Lower leg skin (tissue), 3 donors: ENCODE results near the gene GRHL1.

Experiments
- CTCF ChIP-seq, 3 donors: fragments of 450-650 bp; IDR thresholded peaks; one replicate each; pipeline ENCODE4 v1.5.1; 2016; ENCODE audit warnings: antibody characterized with exemption in 3 of 3, mild to moderate bottlenecking in 3 of 3, moderate library complexity in 2 of 3
- POLR2A ChIP-seq, 2 donors: fragments of 450-650 bp; IDR thresholded peaks; one replicate each; pipeline ENCODE4 v1.6.1; 2016 to 2017; ENCODE audit warnings: antibody characterized with exemption in 2 of 2, mild to moderate bottlenecking in 1 of 2, moderate library complexity in 1 of 2

GRCh38 chr2:9945596-9945995, 5.9 kb upstream of the GRHL1 start:
- TF ChIP-seq CTCF (IDR thresholded peaks at IDR 0.05) (no peak), POLR2A (IDR thresholded peaks at IDR 0.05) (no peak)
